HCT116 (cell line): ENCODE results near the gene CPED1. TPM values are rescaled to one million over a fixed set of nuclear protein-coding genes. Genes with fewer than 3 reads are reported as not detected.

Experiments used
- ATAC-seq: fragments of 200-7000 bp; cut with Tn5 transposase; 2 replicates; pipeline ENCODE4 v1.9.1; 2020; ENCODE audit warnings: mild to moderate bottlenecking, moderate library complexity
- BruUV-seq: library from RNA; stranded (reverse); fragments of 400-500 nt; replicated peaks from 2 replicates; lab custom pipeline; 2021; lab: Mats Ljungman, UMichigan
- CTCF ChIA-PET: fragments of 300-600 bp; sonication (Branson Sonifier 250); formaldehyde crosslinking; loops from one replicate; lab custom pipeline; 2021; ENCODE audit warnings: antibody characterized with exemption; lab: Charles Lee
- POLR2A ChIA-PET: fragments of 300-600, 350-600 bp; sonication (Branson Sonifier 250); formaldehyde crosslinking; loops from one replicate; lab custom pipeline; 2021; ENCODE audit warnings: antibody characterized with exemption; lab: Charles Lee
- RAD21 ChIA-PET, 2 experiments: fragments of 300-600 bp; sonication (Branson Sonifier 250); formaldehyde crosslinking; loops; one replicate each; lab custom pipeline; 2023; ENCODE audit warnings: low total read pairs in 2 of 2; ENCODE audit not compliant: uncharacterized antibody in 2 of 2, unreplicated experiment in 2 of 2, low non-redundant PET in 1 of 2; lab: Charles Lee
- DNase-seq: peaks from one replicate; pipeline ENCODE4 v3.0.0-alpha.2; 2010; ENCODE audit warnings: low read depth, low spot score
- H2AFZ ChIP-seq: fragments of 200-600 bp; shearing (Covaris generic), sonication (generic); 2 replicates; pipeline ENCODE4 v1.6.1; 2017; ENCODE audit warnings: low read depth, mixed run types, mixed read lengths, antibody characterized with exemption, low read length; ENCODE audit not compliant: poor library complexity, severe bottlenecking
- H3K27ac ChIP-seq: 2 replicates; pipeline ENCODE4 v1.5.1; 2012; ENCODE audit warnings: low read depth, low read length
- H3K27me3 ChIP-seq: fragments of 200-600 bp; sonication (generic); 2 replicates; pipeline ENCODE4 v1.6.1; 2016; ENCODE audit warnings: mixed run types, low read length, mixed read lengths; ENCODE audit not compliant: insufficient read depth
- H3K36me3 ChIP-seq, 2 experiments: fragments of 200-500 bp in 1 of 2; fragments of 200-600 bp in 1 of 2; sonication (Bioruptor generic) in 1 of 2; sonication (generic) in 1 of 2; 2 replicates each; pipeline versions ENCODE4 v1.5.1 to v1.6.1; 2014 to 2016; ENCODE audit warnings: low read length in 2 of 2, inconsistent platforms in 1 of 2, mixed read lengths in 1 of 2, mixed run types in 1 of 2; ENCODE audit not compliant: insufficient read depth in 2 of 2, control insufficient read depth in 1 of 2
- H3K4me1 ChIP-seq, 2 experiments: fragments of 200-600 bp in 1 of 2; sonication (generic) in 1 of 2; 2 replicates each; pipeline versions ENCODE4 v1.5.1 to v1.6.1; 2012 to 2017; ENCODE audit warnings: low read length in 2 of 2, inconsistent platforms in 1 of 2, mild to moderate bottlenecking in 1 of 2, mixed read lengths in 1 of 2, mixed run types in 1 of 2, moderate library complexity in 1 of 2; ENCODE audit not compliant: insufficient read depth in 2 of 2, control insufficient read depth in 1 of 2
- H3K4me2 ChIP-seq: fragments of 200-600 bp; sonication (generic); 2 replicates; pipeline ENCODE4 v1.6.1; 2017; ENCODE audit warnings: mixed run types, low read length, mixed read lengths
- H3K4me3 ChIP-seq, 2 experiments: fragments of 200-600 bp in 1 of 2; sonication (generic) in 1 of 2; replicated peaks in 1 of 2; 2 replicates each; pipeline ENCODE4 v1.5.1; 2011 to 2016; ENCODE audit warnings: low read length in 2 of 2, control low read depth in 1 of 2, low read depth in 1 of 2, mild to moderate bottlenecking in 1 of 2, mixed read lengths in 1 of 2, mixed run types in 1 of 2
- H3K79me2 ChIP-seq: fragments of 200-600 bp; sonication (generic); 2 replicates; pipeline ENCODE4 v1.6.1; 2017; ENCODE audit warnings: mild to moderate bottlenecking, mixed run types, low read length, moderate library complexity, mixed read lengths; ENCODE audit not compliant: insufficient read depth
- H3K9ac ChIP-seq: fragments of 200-600 bp; sonication (generic); 2 replicates; pipeline ENCODE4 v1.6.1; 2016; ENCODE audit warnings: low read length, mixed read lengths
- H3K9me2 ChIP-seq: fragments of 200-600 bp; sonication (generic), shearing (Covaris generic); 2 replicates; pipeline ENCODE4 v1.6.1; 2017; ENCODE audit warnings: mixed run types, mild to moderate bottlenecking, moderate library complexity; ENCODE audit not compliant: insufficient read depth
- H3K9me3 ChIP-seq, 2 experiments: fragments of 200-500 bp in 1 of 2; fragments of 200-600 bp in 1 of 2; sonication (Bioruptor generic) in 1 of 2; sonication (generic) in 1 of 2; 2 replicates each; pipeline ENCODE4 v1.6.1; 2014 to 2017; ENCODE audit warnings: low read length in 2 of 2, mixed read lengths in 2 of 2, inconsistent platforms in 1 of 2, low read depth in 1 of 2, mild to moderate bottlenecking in 1 of 2, mixed run types in 1 of 2, moderate library complexity in 1 of 2; ENCODE audit not compliant: control insufficient read depth in 1 of 2, insufficient read depth in 1 of 2
- H4K20me1 ChIP-seq: fragments of 200-600 bp; sonication (generic), shearing (Covaris generic); 2 replicates; pipeline ENCODE4 v1.6.1; 2017; ENCODE audit warnings: mixed run types, mild to moderate bottlenecking, moderate library complexity; ENCODE audit not compliant: insufficient read depth
- CEBPB ChIP-seq: IDR thresholded peaks from 2 replicates; pipeline ENCODE4 v1.6.1; 2012; ENCODE audit warnings: low read depth
- CTCF ChIP-seq, 3 experiments: fragments of 200-600 bp in 1 of 3; sonication (generic) in 1 of 3; IDR thresholded peaks in 2 of 3; conservative IDR thresholded peaks in 1 of 3; 2 replicates each; pipeline ENCODE4 v1.5.1; 2012 to 2017; ENCODE audit warnings: low read depth in 2 of 3, low read length in 2 of 3, antibody characterized with exemption in 1 of 3, borderline replicate concordance in 1 of 3, control low read depth in 1 of 3, mild to moderate bottlenecking in 1 of 3, mixed read lengths in 1 of 3, mixed run types in 1 of 3, moderate library complexity in 1 of 3; ENCODE audit not compliant: insufficient read depth in 1 of 3
- ELF1 ChIP-seq: IDR thresholded peaks from 2 replicates; pipeline ENCODE4 v1.6.1; 2012; ENCODE audit warnings: low read depth, borderline replicate concordance
- SRF ChIP-seq: IDR thresholded peaks from 2 replicates; pipeline ENCODE4 v1.6.1; 2012; ENCODE audit warnings: low read depth
- TCF7L2 ChIP-seq: IDR thresholded peaks from 2 replicates; pipeline ENCODE4 v1.7.0; 2011; ENCODE audit warnings: borderline replicate concordance, inconsistent platforms; ENCODE audit not compliant: insufficient read depth, insufficient read length; ENCODE audit errors: extremely low read depth
- ZBTB33 ChIP-seq: IDR thresholded peaks from 2 replicates; pipeline ENCODE4 v1.6.1; 2011; ENCODE audit warnings: mild to moderate bottlenecking, low read length, moderate library complexity; ENCODE audit not compliant: insufficient replicate concordance; ENCODE audit errors: extremely low read depth
- ZFX ChIP-seq: fragments of 450-650 bp; IDR thresholded peaks from 2 replicates; pipeline ENCODE4 v1.6.1; 2017
- intact Hi-C: fragments of 100-400 bp; cut with micrococcal nuclease; formaldehyde crosslinking; loops from 2 replicates; pipeline ENCODE4 v1.10.0; 2022
- total RNA-seq: library from RNA; stranded (reverse); gene quantifications from one replicate; pipeline ENCODE4 v1.2.1, GENCODE V29; 2021; ENCODE audit not compliant: unreplicated experiment

Gene CPED1
- total RNA-seq, 1 experiment from 2014 or later, result 1.2 TPM

- RAD21 ChIA-PET, result interaction anchor here in 1 of 2 experiments (0.6 kb wide), 1 partner anchor 954 kb away, joined by 4 read pairs; no protein-coding TSS in a partner anchor
Observed at GRCh38 chr7:121039994-121040393, 51.5 kb downstream of the CPED1 start.

GRCh38 chr7:121041516-121042148, 53.1 kb downstream of the CPED1 start:
- Histone ChIP-seq H3K27ac (no peak overlapping the region), H3K4me3 (no peak overlapping the region), H3K4me1 (no peaks in the 10 kb centered on the region), H3K9ac (no peak overlapping the region), H4K20me1 (no peaks in the 10 kb centered on the region), H2AFZ (no peak overlapping the region), H3K9me3 (no peaks in the 10 kb centered on the region), H3K79me2 (no peaks in the 10 kb centered on the region), H3K9me2 (no peaks in the 10 kb centered on the region), H3K4me2 (no peak overlapping the region), H3K36me3 (no peaks in the 10 kb centered on the region), H3K27me3 (no peaks in the 10 kb centered on the region)
- BruUV-seq, result no TSS peak
- intact Hi-C loops, result no loop called here
- ATAC-seq, result no peak
- no peak for DNase-seq
- RAD21 ChIA-PET, result no interaction called here
- CTCF ChIA-PET, result interaction anchor here (1.3 kb wide), 1 partner anchor 10 kb away, joined by 3 read pairs; no protein-coding TSS in a partner anchor
- POLR2A ChIA-PET, result no interaction called here
- no peak for TF ChIP-seq ZBTB33
- no peak for TF ChIP-seq CTCF (IDR thresholded peaks at IDR 0.05 in 2 of 3, conservative IDR thresholded peaks at IDR 0.05 in 1 of 3; ENCODE audit: borderline replicate concordance in 1 of 3, insufficient read depth in 1 of 3, low read depth in 2 of 3, low read length in 2 of 3)
- TF ChIP-seq ELF1, result no peak
- TF ChIP-seq SRF, result no peak
- TF ChIP-seq TCF7L2, result no peak
- TF ChIP-seq ZFX, result no peak

More at GRCh38 chr7:121039994-121040393, 51.5 kb downstream of the CPED1 start:
- H3K79me2 ChIP-seq, result no peaks in the 10 kb centered on the region
- H3K4me1 ChIP-seq, result no peaks in the 10 kb centered on the region
- ATAC-seq (no peak), DNase-seq (no peak)
- POLR2A ChIA-PET, result no interaction called here
- no peaks in the 10 kb centered on the region for H3K9me2 ChIP-seq
- no peak overlapping the region for H3K27ac ChIP-seq
- intact Hi-C loops, result no loop called here
- H3K9me3 ChIP-seq, result no peaks in the 10 kb centered on the region
- no peak for TF ChIP-seq CEBPB
- H4K20me1 ChIP-seq, result no peaks in the 10 kb centered on the region
- no peaks in the 10 kb centered on the region for H3K27me3 ChIP-seq
- H2AFZ ChIP-seq, result no peak overlapping the region
- CTCF ChIA-PET, result no interaction called here
- BruUV-seq, result no TSS peak
- no peak overlapping the region for H3K9ac ChIP-seq
- H3K4me2 ChIP-seq, result no peak overlapping the region
- no peak overlapping the region for H3K4me3 ChIP-seq
- H3K36me3 ChIP-seq, result no peaks in the 10 kb centered on the region
